IMR-90 (cell line): Measurements from ENCODE around the gene STEEP1. TPM values are rescaled to one million over a fixed set of nuclear protein-coding genes. Genes with fewer than 3 reads are reported as not detected.
A peak's percentile ranks its signal among the peaks of the same experiment; 100 is the strongest.

Experiments
- ATAC-seq: fragments of 200-7000 bp; cut with Tn5 transposase; 2 replicates; pipeline ENCODE4 v1.9.1; 2020; ENCODE audit warnings: low read depth, mild to moderate bottlenecking, moderate library complexity
- BruUV-seq: library from RNA; stranded (reverse); fragments of 400-500 nt; replicated peaks from 2 replicates; lab custom pipeline; 2021; lab: Mats Ljungman, UMichigan
- CTCF ChIA-PET: fragments of 300-600 bp; formaldehyde crosslinking; extraction: SDS; loops from one replicate; lab custom pipeline; 2021; ENCODE audit warnings: antibody characterized with exemption; lab: Yijun Ruan, JAX
- POLR2A ChIA-PET: fragments of 300-600 bp; sonication (Branson Sonifier 250); formaldehyde crosslinking; loops from one replicate; lab custom pipeline; 2022; ENCODE audit warnings: antibody characterized with exemption; ENCODE audit not compliant: unreplicated experiment; lab: Charles Lee
- DNase-seq: peaks from one replicate; pipeline ENCODE4 v3.0.0; 2013
- H2AFZ ChIP-seq: replicated peaks from 2 replicates; pipeline ENCODE3; 2013; ENCODE audit warnings: low read length, mild to moderate bottlenecking; ENCODE audit not compliant: poor library complexity
- H2AK5ac ChIP-seq: 2 replicates; pipeline ENCODE4 v1.6.1; 2013; ENCODE audit warnings: low read depth, low read length, inconsistent platforms
- H2AK9ac ChIP-seq: replicated peaks from 2 replicates; pipeline ENCODE3; 2013; ENCODE audit warnings: mild to moderate bottlenecking, low read depth, low read length, moderate library complexity; ENCODE audit not compliant: poor library complexity
- H2BK120ac ChIP-seq: 2 replicates; pipeline ENCODE4 v1.6.1; 2013; ENCODE audit warnings: low read depth, low read length, inconsistent platforms
- H2BK15ac ChIP-seq: 3 replicates; pipeline ENCODE4 v1.6.1; 2013; ENCODE audit warnings: low read depth, low read length, inconsistent platforms
- H2BK20ac ChIP-seq: 2 replicates; pipeline ENCODE4 v1.6.1; 2013; ENCODE audit warnings: low read depth, mild to moderate bottlenecking, inconsistent platforms, low read length, moderate library complexity
- H2BK5ac ChIP-seq: 2 replicates; pipeline ENCODE4 v1.6.1; 2013; ENCODE audit warnings: mild to moderate bottlenecking, low read depth, low read length, inconsistent platforms; ENCODE audit not compliant: poor library complexity, severe bottlenecking
- H3K14ac ChIP-seq: replicated peaks from 2 replicates; pipeline ENCODE4 v1.6.1; 2013; ENCODE audit warnings: low read depth, low read length, inconsistent platforms
- H3K18ac ChIP-seq: 2 replicates; pipeline ENCODE4 v1.6.1; 2013; ENCODE audit warnings: low read depth, low read length, control low read depth
- H3K23ac ChIP-seq: 2 replicates; pipeline ENCODE4 v1.6.1; 2013; ENCODE audit warnings: low read depth, low read length, inconsistent platforms
- H3K27ac ChIP-seq: 2 replicates; pipeline ENCODE4 v1.5.1; 2013; ENCODE audit warnings: mild to moderate bottlenecking, control low read depth, low read length; ENCODE audit not compliant: insufficient read depth
- H3K27me3 ChIP-seq: 2 replicates; pipeline ENCODE4 v1.6.1; 2013; ENCODE audit warnings: low read length; ENCODE audit not compliant: control insufficient read depth, insufficient read depth
- H3K36me3 ChIP-seq: 2 replicates; pipeline ENCODE4 v1.6.1; 2013; ENCODE audit warnings: low read length, mixed read lengths; ENCODE audit not compliant: control insufficient read depth, insufficient read depth
- H3K4ac ChIP-seq: 2 replicates; pipeline ENCODE4 v1.6.1; 2013; ENCODE audit warnings: low read depth, low read length, inconsistent platforms
- H3K4me1 ChIP-seq: 2 replicates; pipeline ENCODE4 v1.6.1; 2013; ENCODE audit warnings: low read length, mixed read lengths; ENCODE audit not compliant: control insufficient read depth, insufficient read depth
- H3K4me2 ChIP-seq: 2 replicates; pipeline ENCODE4 v1.6.1; 2013; ENCODE audit warnings: low read depth, mild to moderate bottlenecking, control low read depth, low read length, moderate library complexity
- H3K4me3 ChIP-seq: 2 replicates; pipeline ENCODE4 v1.5.1; 2013; ENCODE audit warnings: low read depth, mild to moderate bottlenecking, control low read depth, low read length, moderate library complexity; ENCODE audit not compliant: insufficient read depth
- H3K56ac ChIP-seq: 2 replicates; pipeline ENCODE4 v1.6.1; 2013; ENCODE audit warnings: low read length, inconsistent platforms; ENCODE audit not compliant: insufficient read depth; ENCODE audit errors: extremely low read depth
- H3K79me1 ChIP-seq, 2 experiments: 2 replicates each; pipeline ENCODE4 v1.6.1; 2013; ENCODE audit warnings: low read length in 2 of 2, inconsistent platforms in 1 of 2, low read depth in 1 of 2
- H3K9ac ChIP-seq: 2 replicates; pipeline ENCODE4 v1.6.1; 2013; ENCODE audit warnings: low read depth, low read length, control low read depth
- H3K9me1 ChIP-seq: 2 replicates; pipeline ENCODE4 v1.6.1; 2013; ENCODE audit warnings: low read length, inconsistent platforms; ENCODE audit not compliant: insufficient read depth
- H3K9me3 ChIP-seq: 2 replicates; pipeline ENCODE4 v1.6.1; 2013; ENCODE audit warnings: low read length; ENCODE audit not compliant: control insufficient read depth, insufficient read depth
- H4K20me1 ChIP-seq: 2 replicates; pipeline ENCODE4 v1.6.1; 2013; ENCODE audit warnings: low read length, inconsistent platforms; ENCODE audit not compliant: insufficient read depth
- H4K5ac ChIP-seq: 2 replicates; pipeline ENCODE4 v1.6.1; 2013; ENCODE audit warnings: mild to moderate bottlenecking, low read depth, low read length, control low read depth
- H4K8ac ChIP-seq, 2 experiments: 2 replicates each; pipeline ENCODE4 v1.6.1; 2013; ENCODE audit warnings: low read depth in 2 of 2, low read length in 2 of 2, control low read depth in 1 of 2, inconsistent platforms in 1 of 2
- H4K91ac ChIP-seq: 2 replicates; pipeline ENCODE4 v1.6.1; 2013; ENCODE audit warnings: low read depth, low read length, inconsistent platforms; ENCODE audit not compliant: insufficient read depth
- CHD1 ChIP-seq: IDR thresholded peaks from 2 replicates; pipeline ENCODE4 v1.6.1; 2012; ENCODE audit warnings: low read depth, low read length, improper control_type of control experiment
- FOS ChIP-seq: fragments of 150-350 bp; IDR thresholded peaks from 2 replicates; pipeline ENCODE4 v1.6.1; 2016; ENCODE audit warnings: low read depth, low read length
- RFX5 ChIP-seq: IDR thresholded peaks from 2 replicates; pipeline ENCODE4 v1.8.0; 2012; ENCODE audit warnings: low read depth, mild to moderate bottlenecking, low read length, moderate library complexity
- SMC3 ChIP-seq: fragments of 150-350 bp; IDR thresholded peaks from 2 replicates; pipeline ENCODE4 v1.6.1; 2016; ENCODE audit warnings: low read depth, mild to moderate bottlenecking, antibody characterized with exemption, low read length, moderate library complexity
- WGBS, 2 experiments: methylation state at CpG; one replicate each; pipeline versions ENCODE4 v1.1.5 to v1.1.7; 2013; ENCODE audit warnings: missing lambda C conversion rate in 2 of 2; ENCODE audit not compliant: insufficient read length in 1 of 2; ENCODE audit errors: extremely low coverage in 2 of 2; 5-methylcytosine and 5-hydroxymethylcytosine counted together
- dilution Hi-C: fragments of 300-500 bp; cut with HindIII; formaldehyde crosslinking; loops from one replicate; pipeline ENCODE4 v1.14.3; 2018; ENCODE audit warnings: low sequenced_read_pairs; ENCODE audit not compliant: unreplicated experiment
- in situ Hi-C: fragments of 300-500 bp; cut with MboI; formaldehyde crosslinking; loops from 3 replicates; pipeline ENCODE4 v1.14.3; 2019; ENCODE audit warnings: low sequenced_read_pairs, inconsistent platforms, mixed read lengths
- intact Hi-C: fragments of 100-400 bp; cut with micrococcal nuclease; formaldehyde crosslinking; loops from 2 replicates; pipeline ENCODE4 v1.10.0; 2022
- polyA plus RNA-seq, 3 experiments: library from polyadenylated mRNA; depleted of rRNA; stranded (reverse); fragments of >200 nt; gene quantifications; 2 replicates each; pipeline ENCODE4 v1.2.3, GENCODE V29; 2012; ENCODE audit warnings: low replicate concordance in 1 of 3
- total RNA-seq: library from RNA; depleted of rRNA; stranded (reverse); fragments of >200 nt; gene quantifications from 2 replicates; pipeline ENCODE4 v1.2.3, GENCODE V29; 2012
- TF ChIP-seq, protein P1 (sequence below): fragments of 150-350 bp; IDR thresholded peaks from 2 replicates; pipeline ENCODE4 v1.6.1; 2017; ENCODE audit warnings: mild to moderate bottlenecking, antibody characterized with exemption, low read length, low read depth

STEEP1 gene
- total and polyA plus RNA-seq, 2 of the 4 experiments (the other 2 are of a cell fraction): 16.7 to 33.2 TPM

- H3K4me2 ChIP-seq: no peak overlapping the region
- ATAC-seq (peak; percentile 97), DNase-seq (peak; percentile 81)
- H2AFZ ChIP-seq: peak overlapping the region; percentile 89
- H3K56ac ChIP-seq: peak overlapping the region; percentile 53; the same call in 1 of the 2 replicates
- CTCF ChIA-PET: interaction anchor here (0.8 to 1.4 kb wide), 2 partner anchors 9 to 20 kb away, joined by 4 to 7 read pairs; no protein-coding TSS in a partner anchor
- peak overlapping the region; percentile 63 for H2BK5ac ChIP-seq
- in situ Hi-C loops: loop anchor here (25.0 kb wide), 1 partner anchor 234 kb away; no protein-coding TSS in a partner anchor
- H3K23ac ChIP-seq: peak overlapping the region; percentile 59; the same call in 1 of the 2 replicates
- TF ChIP-seq, protein P1, sequence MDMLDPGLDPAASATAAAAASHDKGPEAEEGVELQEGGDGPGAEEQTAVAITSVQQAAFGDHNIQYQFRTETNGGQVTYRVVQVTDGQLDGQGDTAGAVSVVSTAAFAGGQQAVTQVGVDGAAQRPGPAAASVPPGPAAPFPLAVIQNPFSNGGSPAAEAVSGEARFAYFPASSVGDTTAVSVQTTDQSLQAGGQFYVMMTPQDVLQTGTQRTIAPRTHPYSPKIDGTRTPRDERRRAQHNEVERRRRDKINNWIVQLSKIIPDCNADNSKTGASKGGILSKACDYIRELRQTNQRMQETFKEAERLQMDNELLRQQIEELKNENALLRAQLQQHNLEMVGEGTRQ: no peak
- no peak for TF ChIP-seq RFX5
- no peak for TF ChIP-seq CHD1
- TF ChIP-seq SMC3: no peak
- TF ChIP-seq FOS: peak; percentile 21; the same call in 1 of the 2 replicates
- peak overlapping the region; percentile 53 to 79 for H4K8ac ChIP-seq
- H2BK20ac ChIP-seq: peak overlapping the region; percentile 91
- peak overlapping the region; percentile 91; the same call in 1 of the 2 replicates for H2AK5ac ChIP-seq
- no peaks in the 10 kb centered on the region; the same call in 1 of the 2 replicates for H4K20me1 ChIP-seq
- peak overlapping the region; percentile 71 for H3K14ac ChIP-seq
- no peaks in the 10 kb centered on the region for H3K27me3 ChIP-seq
- no peaks in the 10 kb centered on the region for H3K9me3 ChIP-seq
- H3K79me1 ChIP-seq: no peaks in the 10 kb centered on the region
- H3K4ac ChIP-seq: peak overlapping the region; percentile 92
- peak overlapping the region; percentile 90 for H4K91ac ChIP-seq
- peaks cover 7% of the 10 kb centered on the region for H3K4me1 ChIP-seq
- POLR2A ChIA-PET: no interaction called here
- dilution Hi-C loops: no loop called here
- peaks cover 11% of the 10 kb centered on the region for H3K9me1 ChIP-seq
- H3K18ac ChIP-seq: peak overlapping the region; percentile 4; the same call in 1 of the 2 replicates
- 0% methylated on average over 1 of the region's 2 CpGs; no CpG with 5 or more reads in 1 of the 2 experiments for WGBS, 2 experiments
- peak overlapping the region; percentile 96 for H2BK120ac ChIP-seq
- H2BK15ac ChIP-seq: peak overlapping the region; percentile 83; the same call in 1 of the 3 replicates
- intact Hi-C loops: no loop called here
- H3K9ac ChIP-seq: no peak overlapping the region
- no peak overlapping the region for H4K5ac ChIP-seq
- H3K27ac ChIP-seq: peak overlapping the region; percentile 84
- peak overlapping the region; percentile 93 for H2AK9ac ChIP-seq
- BruUV-seq: no TSS peak
- no peak overlapping the region for H3K4me3 ChIP-seq
- no peaks in the 10 kb centered on the region for H3K36me3 ChIP-seq
These were observed 61.7 kb downstream of the STEEP1 start for GRCh38 chrX:119503484-119503861.
